GM18951 (cell line): ENCODE data around the gene SERPINB7.

Experiments
- POLR2A ChIP-seq: IDR thresholded peaks from 4 replicates; pipeline ENCODE4 v1.6.1; 2011; ENCODE audit warnings: mild to moderate bottlenecking; ENCODE audit not compliant: insufficient read length, insufficient read depth; ENCODE audit errors: extremely low read depth
- in situ Hi-C: fragments of 300-500 bp; cut with MboI; formaldehyde crosslinking; loops from one replicate; pipeline ENCODE4 v1.12.0; 2022; ENCODE audit warnings: low sequenced_read_pairs, mixed read lengths, inconsistent platforms; ENCODE audit not compliant: unreplicated experiment

SERPINB7 gene

DNA sequence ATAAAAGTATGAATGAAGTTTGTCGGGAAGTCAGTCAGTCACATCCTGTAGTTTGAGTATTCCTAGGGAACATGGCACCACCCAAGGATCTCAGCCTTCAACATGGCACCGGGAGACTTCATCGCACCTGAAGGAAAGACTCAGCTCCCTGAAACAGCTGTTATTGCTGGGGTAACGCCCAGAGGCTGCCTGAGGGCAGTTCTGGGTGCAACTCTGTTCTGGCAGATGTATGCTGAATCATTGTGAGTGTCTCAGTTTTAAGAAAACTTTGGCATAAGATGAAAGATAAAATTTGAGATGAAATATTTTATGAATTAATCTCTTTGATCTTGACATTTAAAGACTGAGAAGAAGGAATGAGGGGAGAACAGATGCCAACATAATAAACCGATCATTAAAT lies 62.4 kb downstream of the SERPINB7 start:
- no peak for TF ChIP-seq POLR2A
- in situ Hi-C loops, result no loop called here

DNA sequence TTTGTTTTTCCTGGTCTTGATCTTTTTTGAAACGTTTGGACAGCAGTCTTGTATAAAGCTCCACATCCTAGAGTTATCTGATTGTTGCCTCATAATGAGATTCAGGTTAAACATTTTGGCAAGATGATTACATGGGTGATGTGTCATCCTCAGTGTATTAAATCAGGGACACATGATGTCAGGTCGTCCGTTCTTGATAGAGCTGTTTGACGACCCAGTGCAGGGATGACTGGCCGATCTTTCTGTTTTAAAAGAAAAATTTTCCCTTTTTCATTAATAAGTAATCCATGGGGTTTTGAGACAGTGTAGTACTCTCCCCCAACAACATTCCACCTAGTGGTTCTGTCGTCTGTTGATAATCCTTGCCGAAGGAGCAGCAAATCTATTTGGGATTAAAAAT lies 67.8 kb downstream of the SERPINB7 start:
- in situ Hi-C loops, result loop anchor here (10.0 kb wide), 1 partner anchor 318 kb away; no protein-coding TSS in a partner anchor
- no peak for TF ChIP-seq POLR2A

DNA sequence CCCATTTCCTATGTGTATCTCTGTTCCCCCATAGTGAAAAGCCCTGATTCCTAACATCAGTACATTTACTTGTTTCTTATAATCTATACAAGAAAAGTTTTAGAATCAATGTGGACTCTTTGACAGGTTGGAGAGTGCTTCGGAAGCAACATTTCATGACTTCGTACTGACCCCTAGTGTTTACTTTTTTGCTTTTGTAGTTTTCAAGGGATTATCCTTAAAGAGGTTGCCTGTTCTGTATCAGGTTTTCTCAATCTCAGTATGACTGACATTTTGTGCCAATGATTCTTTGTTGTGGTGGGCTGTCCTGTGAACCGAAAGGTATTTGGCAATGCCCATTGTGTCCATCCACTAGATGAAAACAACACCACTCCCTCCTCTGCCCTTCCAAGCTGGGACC lies 69.0 kb downstream of the SERPINB7 start:
- TF ChIP-seq POLR2A, result no peak
- in situ Hi-C loops, result loop anchor here (10.0 kb wide), 1 partner anchor 319 kb away; no protein-coding TSS in a partner anchor

DNA sequence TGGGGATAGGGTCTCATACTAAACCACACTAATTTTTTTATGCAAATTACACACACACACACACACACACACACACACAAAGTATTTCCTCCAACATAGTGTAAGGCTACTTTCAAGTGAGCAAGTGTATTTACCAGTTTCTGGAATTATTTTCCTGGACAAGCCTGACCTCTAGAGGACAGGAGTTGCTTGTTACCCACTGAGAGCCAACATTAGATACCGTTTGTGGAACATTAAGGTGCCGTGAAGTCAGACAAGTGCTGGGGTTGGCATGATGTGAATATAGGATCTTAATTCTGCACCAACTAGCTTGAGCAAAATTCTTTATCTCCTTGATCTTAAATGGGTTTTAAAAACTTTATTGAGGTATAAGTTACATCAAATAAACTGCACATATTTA lies 72.9 kb downstream of the SERPINB7 start:
- no peak for TF ChIP-seq POLR2A
- in situ Hi-C loops, result loop anchor here (10.0 kb wide), 1 partner anchor 323 kb away; no protein-coding TSS in a partner anchor

DNA sequence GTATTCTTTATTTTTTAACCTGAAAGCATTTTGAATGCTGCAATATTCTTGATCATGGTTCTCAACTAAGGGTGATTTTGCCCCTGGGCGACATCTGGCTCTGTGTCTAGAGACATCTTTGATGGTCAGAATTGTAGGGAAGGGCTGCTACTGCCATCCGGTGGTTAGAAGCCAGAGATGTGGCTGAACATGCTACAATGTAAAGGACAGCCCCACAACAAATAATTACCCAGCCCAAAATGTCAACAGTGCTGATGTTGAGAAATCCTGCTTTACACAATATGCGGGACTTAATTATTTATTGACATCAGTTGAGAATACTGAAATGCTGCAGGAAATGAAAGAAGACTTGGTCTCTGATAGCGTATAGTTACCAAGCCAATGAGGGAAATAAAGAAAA lies 74.8 kb downstream of the SERPINB7 start:
- TF ChIP-seq POLR2A, result no peak
- in situ Hi-C loops, result no loop called here

DNA sequence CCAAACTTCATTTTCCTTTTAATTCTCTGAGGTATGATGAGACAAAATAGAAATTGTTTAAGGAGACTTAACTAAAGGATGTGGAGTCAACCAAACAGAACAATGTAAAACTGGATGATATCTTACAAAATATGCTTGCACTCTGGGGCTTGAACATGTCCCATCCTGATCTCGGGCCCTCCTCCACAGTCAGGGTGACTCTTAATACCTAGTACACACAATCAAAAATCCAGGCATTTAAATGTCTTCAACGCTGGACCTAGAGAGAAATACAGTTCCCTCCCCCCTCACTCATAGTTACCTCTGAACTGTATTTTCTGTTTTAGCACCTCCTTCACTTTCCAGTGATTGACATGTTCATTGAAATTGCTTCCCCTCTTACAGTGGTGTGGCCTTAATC lies 75.4 kb downstream of the SERPINB7 start:
- no peak for TF ChIP-seq POLR2A

More for the DNA sequence above, 75.4 kb downstream of the SERPINB7 start:
- in situ Hi-C loops, result no loop called here
